G401 (cell line): ENCODE data around the gene CPED1. TPM values are rescaled to one million over a fixed set of nuclear protein-coding genes. Genes with fewer than 3 reads are reported as not detected.
"Not testable (repeated sequence)": the region's sequence is repeated elsewhere in the genome, so short reads cannot be mapped to it uniquely, and the experiment has no call there.

ENCODE experiments used
- DNase-seq: peaks from one replicate; pipeline ENCODE4 v3.0.0-alpha.2; 2015; ENCODE audit warnings: low spot score
- in situ Hi-C: cut with HindIII; loops from 2 replicates; pipeline ENCODE4 v1.10.0; 2016; ENCODE audit warnings: low sequenced_read_pairs, mixed read lengths
- total RNA-seq: library from RNA; depleted of rRNA; stranded (reverse); fragments of >200 nt; shearing (Covaris generic); gene quantifications from 2 replicates; pipeline ENCODE4 v1.2.3, GENCODE V29; 2014

The CPED1 gene
- total RNA-seq, 1 experiment from 2014 or later: 30.7 TPM

GRCh38 chr7:121156825-121157224 is 168.3 kb downstream of the CPED1 start:
- in situ Hi-C loops: no loop called here
- no peak for DNase-seq

GRCh38 chr7:121157341-121157751 is 168.8 kb downstream of the CPED1 start:
- no peak for DNase-seq
- in situ Hi-C loops: no loop called here

DNA sequence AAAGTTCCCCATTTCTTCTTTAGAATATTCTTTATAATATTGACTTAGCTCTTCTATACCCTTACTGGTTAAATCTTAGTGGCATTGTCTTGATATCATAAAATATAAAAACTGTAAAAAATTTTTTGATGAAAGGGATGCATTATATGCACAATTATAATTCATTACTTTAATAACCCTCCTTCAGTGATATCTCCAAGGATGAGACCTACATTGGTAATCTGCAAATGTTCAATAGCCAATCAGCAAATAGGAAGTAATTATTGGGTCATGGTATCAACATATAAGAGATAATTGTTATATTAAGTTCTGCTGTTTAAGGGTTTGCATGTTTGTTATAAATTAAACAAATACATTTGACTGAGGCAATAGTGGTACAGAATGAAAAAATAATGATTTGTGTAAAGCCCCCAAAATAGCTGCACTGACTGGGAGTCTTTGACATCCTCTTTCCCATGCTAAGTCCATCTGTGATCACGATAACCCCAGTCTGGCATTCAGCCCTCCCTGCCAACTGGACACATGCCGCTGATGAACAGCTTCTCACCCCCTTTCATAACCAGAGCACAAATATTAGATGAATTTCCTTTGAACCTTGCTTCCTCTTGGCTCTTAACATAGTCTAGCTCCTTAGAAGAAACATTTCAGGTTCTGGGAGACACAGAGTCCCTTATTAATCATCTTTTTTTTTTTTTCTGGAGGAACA is 169.5 kb downstream of the CPED1 start:
- in situ Hi-C loops: no loop called here
- DNase-seq: no peak

DNA sequence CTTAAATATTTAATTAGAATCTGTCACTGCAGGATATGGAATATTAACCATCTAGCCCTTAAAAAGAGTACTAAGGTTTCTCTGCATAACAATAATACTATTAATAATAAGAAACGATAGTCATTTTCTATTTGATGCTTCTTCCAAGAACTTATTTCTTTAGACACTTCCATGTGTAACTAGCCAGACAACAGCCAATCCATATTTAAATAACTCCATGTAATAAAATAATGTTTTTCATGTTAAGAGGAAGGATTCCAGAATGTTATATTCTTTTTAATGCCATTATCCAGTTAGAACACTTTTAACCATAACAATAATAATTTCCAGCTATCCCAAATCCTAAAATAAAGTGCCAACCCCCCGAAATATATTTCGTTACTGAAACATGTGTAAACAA is 170.2 kb downstream of the CPED1 start:
- DNase-seq: no peak
- in situ Hi-C loops: no loop called here

DNA sequence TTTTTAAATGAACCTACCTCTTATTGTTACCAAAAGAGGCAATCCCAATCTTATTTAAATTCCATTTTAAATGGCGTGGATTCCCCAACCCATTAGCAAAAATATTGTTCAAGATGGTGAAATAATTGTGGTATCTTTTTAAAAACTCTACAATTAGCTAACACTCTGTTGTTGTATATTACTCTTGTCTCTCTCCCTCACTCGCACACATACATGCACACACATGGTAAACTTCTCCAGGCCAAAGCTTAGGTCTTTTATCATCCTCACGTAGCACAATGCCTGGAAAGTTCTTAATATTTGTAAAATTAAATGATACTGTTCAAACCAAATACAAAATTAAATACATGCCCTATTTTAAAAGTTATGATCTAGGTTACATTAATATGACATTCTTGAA is 171.0 kb downstream of the CPED1 start:
- DNase-seq: no peak
- in situ Hi-C loops: no loop called here

GRCh38 chr7:121160150-121161008 is 171.9 kb downstream of the CPED1 start:
- in situ Hi-C loops: no loop called here

GRCh38 chr7:121163699-121164098 is 175.2 kb downstream of the CPED1 start:
- no peak for DNase-seq
- in situ Hi-C loops: no loop called here

More at GRCh38 chr7:121160150-121161008, 171.9 kb downstream of the CPED1 start:
- no peak for DNase-seq

GRCh38 chr7:121164247-121164646 is 175.7 kb downstream of the CPED1 start:
- DNase-seq: no peak
- in situ Hi-C loops: no loop called here

GRCh38 chr7:121166916-121167315 is 178.4 kb downstream of the CPED1 start:
- no peak for DNase-seq
- in situ Hi-C loops: no loop called here

DNA sequence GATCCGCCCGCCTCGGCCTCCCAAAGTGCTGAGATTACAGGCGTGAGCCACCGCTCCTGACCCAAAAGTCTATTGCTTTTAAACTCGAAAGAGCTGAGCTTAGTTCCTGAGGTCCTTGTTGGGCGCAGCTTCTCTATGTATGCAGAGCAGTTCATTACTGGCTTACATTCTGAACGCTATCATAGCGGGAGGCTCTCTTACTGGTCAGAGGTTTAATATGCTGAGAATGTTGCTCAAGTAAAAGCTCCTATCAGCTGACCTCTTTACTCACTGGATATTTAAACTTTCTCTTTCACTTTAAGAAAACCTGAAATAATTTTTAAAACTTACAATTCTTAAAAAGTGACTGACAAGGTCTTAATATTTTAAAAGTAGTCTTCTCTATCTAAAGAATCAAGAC is 179.5 kb downstream of the CPED1 start:
- no peak for DNase-seq
- in situ Hi-C loops: no loop called here

DNA sequence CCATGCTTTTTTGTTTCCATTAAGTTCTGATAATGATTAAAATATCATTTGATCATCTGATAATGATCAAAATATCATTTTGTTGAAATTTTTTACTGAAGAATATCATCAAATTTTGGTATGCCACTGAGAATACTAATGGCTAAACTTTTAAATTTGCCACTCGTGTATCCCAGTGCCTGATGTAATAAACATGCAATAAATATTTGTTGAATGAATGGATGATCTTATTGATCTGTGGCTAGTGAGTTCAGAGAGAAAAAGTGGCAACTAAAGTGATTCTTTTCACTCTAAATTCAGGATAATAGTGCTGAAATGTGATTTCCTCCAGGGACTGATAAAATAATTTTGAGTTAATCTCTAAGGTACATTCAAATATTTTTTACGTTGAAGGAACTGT is 181.0 kb downstream of the CPED1 start:
- DNase-seq: no peak
- in situ Hi-C loops: no loop called here

DNA sequence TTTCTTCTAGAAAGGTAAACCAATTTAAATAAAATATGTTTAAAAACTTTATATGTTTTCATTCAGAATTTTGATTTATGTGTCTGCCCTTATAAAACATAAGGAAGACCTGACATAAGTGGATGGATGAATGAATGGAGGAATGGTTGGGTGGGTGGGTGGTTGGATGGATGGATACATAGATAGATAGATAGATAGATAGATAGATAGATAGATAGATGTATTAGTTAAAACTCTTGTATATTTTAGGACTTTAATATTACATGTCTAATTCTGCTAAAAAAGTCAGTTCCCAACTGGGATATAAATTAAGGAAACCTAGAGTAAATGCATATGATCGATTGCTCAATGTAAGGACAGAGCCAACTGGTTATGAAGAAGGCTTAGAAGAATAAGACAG is 184.0 kb downstream of the CPED1 start:
- in situ Hi-C loops: no loop called here
- no peak for DNase-seq

GRCh38 chr7:121175826-121176225 is 187.3 kb downstream of the CPED1 start:
- DNase-seq: no peak
- in situ Hi-C loops: no loop called here

GRCh38 chr7:121178452-121178851 is 189.9 kb downstream of the CPED1 start:
- DNase-seq: no peak
- in situ Hi-C loops: no loop called here

- in situ Hi-C loops: no loop called here
- DNase-seq: no peak
Measured at GRCh38 chr7:121178869-121179497, 190.5 kb downstream of the CPED1 start.

DNA sequence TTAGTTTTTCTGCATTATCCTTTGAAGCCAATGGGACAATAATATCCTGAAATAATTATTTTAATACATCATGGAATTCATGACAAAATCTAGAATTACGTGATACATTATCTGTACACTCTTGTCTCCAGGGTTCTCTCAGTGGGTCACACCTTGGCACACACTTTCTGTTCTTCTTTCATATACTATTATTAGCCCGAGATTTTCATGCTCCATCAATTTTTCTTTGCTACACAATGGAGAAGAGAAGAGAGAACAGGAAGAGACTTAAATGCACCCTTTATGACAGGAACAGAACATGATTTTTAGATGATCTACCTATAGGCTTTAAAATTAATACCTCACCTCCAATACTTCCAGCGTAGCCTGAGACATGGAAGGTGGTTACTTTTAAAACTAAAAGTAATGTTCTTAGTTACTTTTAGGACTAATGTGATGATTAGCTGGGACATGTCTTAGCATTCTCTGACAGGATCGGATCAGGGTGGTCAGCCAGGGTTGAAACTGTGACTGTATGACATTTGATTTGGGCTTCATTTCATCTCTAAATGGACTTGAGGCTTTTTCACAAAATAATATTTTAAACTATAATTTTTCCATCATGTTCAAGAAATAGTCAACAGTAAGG is 192.0 kb downstream of the CPED1 start:
- peak; percentile 41 for DNase-seq
- in situ Hi-C loops: no loop called here

- in situ Hi-C loops: no loop called here
Measured at GRCh38 chr7:121181357-121181756, 192.8 kb downstream of the CPED1 start.

GRCh38 chr7:121182281-121182680 is 193.8 kb downstream of the CPED1 start:
- in situ Hi-C loops: no loop called here
- no peak for DNase-seq

More at GRCh38 chr7:121181357-121181756, 192.8 kb downstream of the CPED1 start:
- DNase-seq: no peak

GRCh38 chr7:121182902-121183301 is 194.4 kb downstream of the CPED1 start:
- in situ Hi-C loops: no loop called here
- DNase-seq: no peak

GRCh38 chr7:121183883-121184282 is 195.4 kb downstream of the CPED1 start:
- in situ Hi-C loops, DNase-seq: not testable (repeated sequence)
